HL-60 (cell line): ENCODE data around the gene LRRC4C.

Source experiments
- DNase-seq, 2 experiments: peaks; one replicate each; pipeline ENCODE4 v3.0.0-alpha.2; 2010 to 2020; ENCODE audit warnings: low read depth in 1 of 2, low spot score in 1 of 2
- H3K27ac ChIP-seq: fragments of 250-450 bp; sonication (Bioruptor Pico); replicated peaks from 2 replicates; pipeline ENCODE4 v1.5.1; 2020; ENCODE audit warnings: mild to moderate bottlenecking, moderate library complexity
- H3K27me3 ChIP-seq: fragments of 250-450 bp; sonication (Bioruptor Pico); 2 replicates; pipeline ENCODE4 v1.5.1; 2021; ENCODE audit warnings: mild to moderate bottlenecking, moderate library complexity; ENCODE audit not compliant: insufficient read depth, poor library complexity, severe bottlenecking
- H3K4me3 ChIP-seq: replicated peaks from 2 replicates; pipeline ENCODE4 v1.5.1; 2011; ENCODE audit warnings: mild to moderate bottlenecking, control low read depth, low read length; ENCODE audit not compliant: insufficient read depth
- GABPA ChIP-seq: IDR thresholded peaks from 2 replicates; pipeline ENCODE4 v1.6.1; 2012; ENCODE audit warnings: low read depth
- POLR2AphosphoS5 ChIP-seq: IDR thresholded peaks from 2 replicates; pipeline ENCODE4 v1.6.1; 2012; ENCODE audit warnings: low read depth
- SPI1 ChIP-seq: IDR thresholded peaks from 2 replicates; pipeline ENCODE4 v1.6.1; 2012; ENCODE audit warnings: low read depth, mild to moderate bottlenecking, borderline replicate concordance
- TF ChIP-seq, protein P1 (sequence below): IDR thresholded peaks from 2 replicates; pipeline ENCODE4 v1.6.1; 2012; ENCODE audit warnings: low read depth; ENCODE audit not compliant: insufficient replicate concordance
- TF ChIP-seq, protein P2 (sequence below): IDR thresholded peaks from one replicate; pipeline ENCODE4 v1.5.1; 2011; ENCODE audit warnings: low read length, control low read depth, inconsistent platforms; ENCODE audit not compliant: insufficient read depth

LRRC4C gene

DNA sequence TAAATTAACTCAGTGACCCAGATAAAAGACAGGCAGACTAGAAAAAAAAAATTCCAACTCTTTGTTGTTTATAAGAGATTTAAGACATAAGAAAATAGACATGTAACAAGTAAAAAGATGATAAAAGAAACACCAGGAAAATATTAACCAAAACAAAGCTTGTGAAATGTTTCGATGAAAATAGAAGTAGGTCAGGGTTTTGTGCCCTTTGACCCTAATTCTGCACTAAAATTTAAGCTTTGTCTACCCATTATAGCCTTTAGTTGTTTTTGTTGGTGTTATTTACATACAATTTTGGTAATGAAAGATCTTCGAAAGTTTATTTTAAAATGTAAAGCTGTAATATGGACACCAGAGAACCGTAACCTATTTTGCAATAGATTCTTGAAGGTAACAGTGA, 75.7 kb downstream of the LRRC4C start:
- no peak for DNase-seq
- TF ChIP-seq, protein P1, sequence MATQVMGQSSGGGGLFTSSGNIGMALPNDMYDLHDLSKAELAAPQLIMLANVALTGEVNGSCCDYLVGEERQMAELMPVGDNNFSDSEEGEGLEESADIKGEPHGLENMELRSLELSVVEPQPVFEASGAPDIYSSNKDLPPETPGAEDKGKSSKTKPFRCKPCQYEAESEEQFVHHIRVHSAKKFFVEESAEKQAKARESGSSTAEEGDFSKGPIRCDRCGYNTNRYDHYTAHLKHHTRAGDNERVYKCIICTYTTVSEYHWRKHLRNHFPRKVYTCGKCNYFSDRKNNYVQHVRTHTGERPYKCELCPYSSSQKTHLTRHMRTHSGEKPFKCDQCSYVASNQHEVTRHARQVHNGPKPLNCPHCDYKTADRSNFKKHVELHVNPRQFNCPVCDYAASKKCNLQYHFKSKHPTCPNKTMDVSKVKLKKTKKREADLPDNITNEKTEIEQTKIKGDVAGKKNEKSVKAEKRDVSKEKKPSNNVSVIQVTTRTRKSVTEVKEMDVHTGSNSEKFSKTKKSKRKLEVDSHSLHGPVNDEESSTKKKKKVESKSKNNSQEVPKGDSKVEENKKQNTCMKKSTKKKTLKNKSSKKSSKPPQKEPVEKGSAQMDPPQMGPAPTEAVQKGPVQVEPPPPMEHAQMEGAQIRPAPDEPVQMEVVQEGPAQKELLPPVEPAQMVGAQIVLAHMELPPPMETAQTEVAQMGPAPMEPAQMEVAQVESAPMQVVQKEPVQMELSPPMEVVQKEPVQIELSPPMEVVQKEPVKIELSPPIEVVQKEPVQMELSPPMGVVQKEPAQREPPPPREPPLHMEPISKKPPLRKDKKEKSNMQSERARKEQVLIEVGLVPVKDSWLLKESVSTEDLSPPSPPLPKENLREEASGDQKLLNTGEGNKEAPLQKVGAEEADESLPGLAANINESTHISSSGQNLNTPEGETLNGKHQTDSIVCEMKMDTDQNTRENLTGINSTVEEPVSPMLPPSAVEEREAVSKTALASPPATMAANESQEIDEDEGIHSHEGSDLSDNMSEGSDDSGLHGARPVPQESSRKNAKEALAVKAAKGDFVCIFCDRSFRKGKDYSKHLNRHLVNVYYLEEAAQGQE = no peak
- TF ChIP-seq POLR2AphosphoS5 (no peak), GABPA (no peak), SPI1 (no peak)
- TF ChIP-seq, protein P2, sequence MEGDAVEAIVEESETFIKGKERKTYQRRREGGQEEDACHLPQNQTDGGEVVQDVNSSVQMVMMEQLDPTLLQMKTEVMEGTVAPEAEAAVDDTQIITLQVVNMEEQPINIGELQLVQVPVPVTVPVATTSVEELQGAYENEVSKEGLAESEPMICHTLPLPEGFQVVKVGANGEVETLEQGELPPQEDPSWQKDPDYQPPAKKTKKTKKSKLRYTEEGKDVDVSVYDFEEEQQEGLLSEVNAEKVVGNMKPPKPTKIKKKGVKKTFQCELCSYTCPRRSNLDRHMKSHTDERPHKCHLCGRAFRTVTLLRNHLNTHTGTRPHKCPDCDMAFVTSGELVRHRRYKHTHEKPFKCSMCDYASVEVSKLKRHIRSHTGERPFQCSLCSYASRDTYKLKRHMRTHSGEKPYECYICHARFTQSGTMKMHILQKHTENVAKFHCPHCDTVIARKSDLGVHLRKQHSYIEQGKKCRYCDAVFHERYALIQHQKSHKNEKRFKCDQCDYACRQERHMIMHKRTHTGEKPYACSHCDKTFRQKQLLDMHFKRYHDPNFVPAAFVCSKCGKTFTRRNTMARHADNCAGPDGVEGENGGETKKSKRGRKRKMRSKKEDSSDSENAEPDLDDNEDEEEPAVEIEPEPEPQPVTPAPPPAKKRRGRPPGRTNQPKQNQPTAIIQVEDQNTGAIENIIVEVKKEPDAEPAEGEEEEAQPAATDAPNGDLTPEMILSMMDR = no peak
- Histone ChIP-seq H3K4me3 (no peak overlapping the region), H3K27ac (no peak overlapping the region), H3K27me3 (no peaks in the 10 kb centered on the region)

DNA sequence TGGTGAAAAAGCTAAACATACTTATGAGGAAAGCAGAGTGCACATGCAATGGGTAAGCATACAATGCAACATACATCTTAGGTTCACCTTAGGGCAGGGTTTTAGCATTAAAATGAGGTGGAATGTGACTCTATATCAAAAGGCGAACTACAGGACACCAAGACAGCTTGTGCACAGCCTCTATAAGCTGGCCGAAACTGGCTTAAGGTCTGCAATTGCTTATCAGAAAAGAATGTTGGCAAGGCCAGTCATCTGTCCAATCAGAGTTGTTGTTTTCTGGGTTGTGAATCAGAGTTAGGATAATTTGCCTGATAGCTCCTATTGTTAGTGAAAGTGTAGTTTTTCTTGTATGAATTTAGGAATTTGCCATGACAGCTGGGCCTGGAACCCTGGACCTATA, 76.5 kb downstream of the LRRC4C start:
- Histone ChIP-seq H3K27me3 (no peaks in the 10 kb centered on the region), H3K4me3 (no peak overlapping the region), H3K27ac (no peak overlapping the region)
- TF ChIP-seq POLR2AphosphoS5 (no peak), SPI1 (no peak), GABPA (no peak)
- TF ChIP-seq, protein P1 = no peak
- TF ChIP-seq, protein P2 = no peak
- no peak for DNase-seq

DNA sequence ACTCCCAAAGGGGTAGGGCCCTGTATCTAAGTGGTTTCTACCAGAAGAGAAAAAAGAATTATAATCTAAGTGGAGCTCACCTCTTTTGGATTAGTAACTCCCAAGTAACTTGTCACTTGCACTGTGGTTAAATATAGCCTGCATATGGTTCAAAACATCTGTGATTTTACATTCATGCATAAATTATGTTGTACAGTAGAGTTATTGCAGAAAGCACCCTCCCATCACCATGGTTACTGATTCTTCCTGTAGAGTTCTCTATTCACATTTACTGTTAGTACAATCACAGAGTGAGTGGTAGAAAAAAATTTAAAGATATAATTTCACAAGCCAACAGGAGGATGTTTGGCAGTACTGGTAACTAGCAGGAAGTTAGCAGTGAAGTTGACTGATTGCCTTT, 80.4 kb downstream of the LRRC4C start:
- no peaks in the 10 kb centered on the region for H3K27me3 ChIP-seq
- TF ChIP-seq SPI1 (no peak), GABPA (no peak), POLR2AphosphoS5 (no peak)
- TF ChIP-seq, protein P1 = no peak
- TF ChIP-seq, protein P2 = no peak
- H3K27ac ChIP-seq = no peak overlapping the region
- H3K4me3 ChIP-seq = no peak overlapping the region
- no peak for DNase-seq
